NCI-H2196 (cell line): ENCODE measurements around the gene MACROD2.

Source experiments
- DNase-seq: peaks from one replicate; lab custom pipeline; 2025; ENCODE audit not compliant: unreplicated experiment; lab: John Stamatoyannopoulos, UW

The MACROD2 gene

GRCh38 chr20:15895560-15896084 is 1900.3 kb downstream of the MACROD2 start:
- DNase-seq: no peak

- no peak for DNase-seq
Observed at GRCh38 chr20:15899967-15900366, 1904.7 kb downstream of the MACROD2 start.

DNA sequence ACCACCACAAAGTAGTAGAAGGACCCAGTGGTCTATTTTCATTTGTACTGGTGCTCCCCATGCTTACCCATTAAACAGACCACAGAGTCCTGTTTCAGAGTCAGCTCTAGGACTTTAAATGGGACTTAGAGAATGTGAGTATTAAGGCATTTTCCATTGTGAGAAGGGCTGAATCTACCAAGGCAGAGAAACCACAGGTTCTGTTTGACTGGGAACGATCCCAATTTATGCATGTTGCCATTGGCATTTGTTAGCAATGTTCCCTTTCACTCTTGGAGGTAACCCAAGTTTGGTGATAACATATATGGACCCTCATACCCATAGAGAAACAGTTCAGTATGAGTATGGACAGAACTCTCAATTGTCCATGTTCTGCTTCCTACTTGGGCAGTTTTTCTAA is 1905.1 kb downstream of the MACROD2 start:
- no peak for DNase-seq

DNA sequence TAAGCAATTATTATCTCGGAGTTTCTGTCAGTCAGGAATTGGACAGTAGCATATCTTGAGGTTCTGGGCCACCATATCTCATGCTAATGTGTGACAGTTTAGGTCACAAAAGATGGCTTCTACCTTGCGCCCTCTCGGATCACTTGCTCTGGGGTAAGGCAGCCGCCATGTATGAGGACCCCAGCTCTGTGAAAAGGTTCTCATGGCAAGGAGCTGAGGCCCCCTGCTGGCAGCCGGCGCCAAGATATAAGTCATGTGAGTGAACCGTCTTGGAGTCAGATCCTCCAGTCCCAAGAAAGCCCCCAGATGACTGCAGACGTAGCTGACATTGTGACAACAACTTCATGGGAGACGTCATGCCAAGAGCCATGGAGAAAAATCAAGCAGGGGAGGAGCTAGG is 1907.2 kb downstream of the MACROD2 start:
- no peak for DNase-seq

DNA sequence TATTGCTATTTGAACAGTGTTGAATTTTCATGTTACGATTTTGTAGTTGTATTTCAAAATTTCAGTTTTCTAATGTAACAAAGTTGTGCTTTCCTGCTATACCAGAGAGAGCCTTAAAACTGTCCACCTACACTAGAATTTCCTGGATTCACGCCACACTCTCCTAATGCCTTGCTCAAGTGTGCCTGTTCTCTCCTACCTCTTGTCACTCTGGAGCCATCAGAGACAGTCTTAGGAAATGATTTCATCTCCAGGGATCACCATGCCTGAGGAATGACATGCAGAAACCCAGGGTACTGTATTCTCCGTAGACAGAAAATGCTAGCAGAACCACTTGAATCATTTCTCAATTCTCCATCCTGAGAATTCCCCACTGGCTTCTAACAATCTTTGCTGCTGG is 1910.3 kb downstream of the MACROD2 start:
- DNase-seq: no peak

DNA sequence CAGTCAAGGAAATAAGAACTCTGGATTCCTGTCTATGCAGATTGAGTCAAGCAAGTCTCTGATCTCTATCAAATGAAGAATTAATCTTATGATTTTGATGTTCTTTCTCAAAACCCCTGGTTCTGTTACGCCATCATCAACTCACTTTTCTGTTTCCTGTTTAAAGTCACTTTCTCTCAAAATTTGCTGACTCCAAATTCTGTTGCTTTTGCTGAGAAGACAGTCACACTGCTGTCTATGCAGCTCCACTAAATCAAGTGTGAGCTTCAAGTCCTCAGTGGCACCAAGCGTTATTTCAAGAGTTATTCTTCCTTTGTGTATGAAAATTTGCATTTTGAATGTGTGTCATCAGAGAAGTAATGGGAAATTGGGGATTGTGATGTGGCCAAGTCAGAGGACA is 1914.7 kb downstream of the MACROD2 start:
- no peak for DNase-seq

DNA sequence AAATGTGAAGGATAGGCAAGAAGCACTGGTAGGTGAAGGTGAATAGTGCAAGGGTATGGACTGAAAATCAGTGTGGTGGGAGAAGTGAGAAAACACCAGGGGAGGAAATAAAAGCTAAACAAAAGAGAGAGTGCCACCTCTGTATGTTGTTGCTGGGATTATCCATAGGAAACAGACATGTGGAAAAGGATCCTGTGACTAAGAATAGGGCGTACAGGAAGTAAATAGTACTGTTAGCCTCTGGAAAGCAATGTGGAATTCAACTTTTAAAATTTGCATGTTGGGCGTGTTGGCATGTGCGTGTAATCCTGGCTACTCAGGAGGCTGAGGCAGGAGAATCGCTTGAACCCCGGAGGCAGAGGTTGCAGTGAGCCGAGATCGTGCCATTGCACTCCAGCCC is 1916.3 kb downstream of the MACROD2 start:
- DNase-seq: no peak

GRCh38 chr20:15913391-15914025 is 1918.2 kb downstream of the MACROD2 start:
- no peak for DNase-seq

DNA sequence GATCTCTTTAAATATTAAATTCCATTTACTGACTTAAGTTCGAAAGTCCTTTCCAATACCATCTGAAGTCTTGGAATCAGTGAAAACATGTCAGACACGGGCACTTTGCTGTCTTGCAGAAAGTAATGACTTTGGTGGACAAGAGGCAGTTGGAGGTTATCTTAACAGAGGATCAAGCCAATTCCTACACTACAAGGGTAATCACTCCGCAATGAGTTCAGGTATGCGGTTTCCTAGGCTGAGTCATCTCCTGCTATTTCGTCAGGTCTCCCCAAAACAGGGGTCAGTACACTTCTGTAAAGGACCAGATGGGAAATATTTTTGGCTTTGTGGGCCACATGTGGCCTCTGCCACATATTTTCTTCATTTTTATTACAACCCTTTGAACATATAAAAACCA is 1921.3 kb downstream of the MACROD2 start:
- DNase-seq: no peak

GRCh38 chr20:15917283-15917682 is 1922.0 kb downstream of the MACROD2 start:
- no peak for DNase-seq

GRCh38 chr20:15918631-15919030 is 1923.3 kb downstream of the MACROD2 start:
- DNase-seq: no peak

- DNase-seq: no peak
Observed at GRCh38 chr20:15919118-15919517, 1923.8 kb downstream of the MACROD2 start.

DNA sequence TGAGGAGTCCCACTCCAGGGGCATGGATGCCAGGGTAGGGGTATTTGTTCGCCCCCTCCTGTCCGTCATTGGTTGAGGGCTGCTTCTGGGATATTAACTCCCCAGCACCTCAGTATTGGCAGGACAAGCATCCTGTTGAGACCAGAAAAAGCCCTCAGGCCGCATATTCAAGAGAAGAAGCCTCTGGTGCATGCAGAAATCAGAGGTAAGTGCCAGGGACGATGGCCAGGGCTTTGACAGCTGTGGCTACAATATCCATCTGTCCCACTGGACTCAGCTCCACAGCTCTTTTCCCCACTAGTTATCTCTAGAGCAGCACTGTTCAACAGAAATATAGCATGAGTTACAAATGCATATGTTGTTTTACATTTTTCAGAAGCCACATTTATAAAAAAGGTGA is 1926.6 kb downstream of the MACROD2 start:
- DNase-seq: no peak

GRCh38 chr20:15922556-15922955 is 1927.2 kb downstream of the MACROD2 start:
- DNase-seq: no peak

DNA sequence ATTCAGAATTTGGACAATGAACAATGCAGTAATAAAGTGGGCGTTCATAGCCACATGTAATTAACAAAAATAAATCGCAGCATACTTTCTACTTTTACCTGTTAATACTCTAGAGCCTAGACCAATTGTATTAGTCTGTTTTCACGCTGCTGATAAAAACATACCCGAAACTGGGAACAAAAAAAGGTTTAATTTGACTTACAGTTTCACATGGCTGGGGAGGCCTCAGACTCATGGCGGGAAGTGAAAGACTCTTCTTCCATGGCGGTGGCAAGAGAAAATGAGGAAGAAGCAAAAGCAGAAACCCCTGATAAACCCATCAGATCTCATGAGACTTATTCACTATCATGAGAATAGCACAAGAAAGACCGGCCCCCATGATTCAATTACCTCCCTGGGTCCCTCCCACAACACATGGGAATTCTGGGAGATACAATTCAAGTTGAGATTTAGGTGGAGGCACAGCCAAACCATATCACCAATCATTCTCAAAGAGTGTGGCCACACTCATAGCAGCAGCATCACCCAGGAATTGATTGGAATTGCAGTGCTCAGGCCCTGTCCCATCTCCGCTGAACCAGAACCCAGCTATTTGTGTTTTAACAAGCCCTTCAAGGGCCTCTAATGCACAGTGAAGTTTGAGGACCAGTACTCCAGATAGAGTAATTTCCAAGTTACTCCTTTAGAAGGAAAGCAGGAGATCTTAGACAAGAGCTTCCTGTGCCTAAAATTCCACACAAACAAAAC is 1927.9 kb downstream of the MACROD2 start:
- no peak for DNase-seq

GRCh38 chr20:15924556-15924955 is 1929.2 kb downstream of the MACROD2 start:
- DNase-seq: no peak

- no peak for DNase-seq
Observed at GRCh38 chr20:15925376-15925775, 1930.1 kb downstream of the MACROD2 start.

- DNase-seq: no peak
Observed at GRCh38 chr20:15927893-15928650, 1932.8 kb downstream of the MACROD2 start.

DNA sequence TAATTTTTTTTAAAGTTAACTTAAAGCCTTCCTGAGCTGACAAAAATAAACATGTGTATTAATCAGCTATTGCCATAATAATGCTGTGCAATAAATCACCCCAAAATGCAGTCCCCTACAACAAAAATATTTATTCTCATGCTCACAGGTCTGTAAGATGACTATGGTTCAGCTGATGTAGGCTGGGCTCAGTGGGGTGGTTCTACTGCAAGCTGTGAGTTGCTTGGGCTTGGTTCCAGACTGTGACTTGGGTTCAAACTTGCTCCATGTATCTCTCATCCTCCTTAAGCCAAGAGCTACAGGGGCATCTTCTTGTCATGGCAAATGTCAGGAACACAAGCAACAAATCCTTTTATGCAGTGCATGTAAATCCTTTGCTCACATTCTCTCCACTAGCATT is 1933.6 kb downstream of the MACROD2 start:
- no peak for DNase-seq

DNA sequence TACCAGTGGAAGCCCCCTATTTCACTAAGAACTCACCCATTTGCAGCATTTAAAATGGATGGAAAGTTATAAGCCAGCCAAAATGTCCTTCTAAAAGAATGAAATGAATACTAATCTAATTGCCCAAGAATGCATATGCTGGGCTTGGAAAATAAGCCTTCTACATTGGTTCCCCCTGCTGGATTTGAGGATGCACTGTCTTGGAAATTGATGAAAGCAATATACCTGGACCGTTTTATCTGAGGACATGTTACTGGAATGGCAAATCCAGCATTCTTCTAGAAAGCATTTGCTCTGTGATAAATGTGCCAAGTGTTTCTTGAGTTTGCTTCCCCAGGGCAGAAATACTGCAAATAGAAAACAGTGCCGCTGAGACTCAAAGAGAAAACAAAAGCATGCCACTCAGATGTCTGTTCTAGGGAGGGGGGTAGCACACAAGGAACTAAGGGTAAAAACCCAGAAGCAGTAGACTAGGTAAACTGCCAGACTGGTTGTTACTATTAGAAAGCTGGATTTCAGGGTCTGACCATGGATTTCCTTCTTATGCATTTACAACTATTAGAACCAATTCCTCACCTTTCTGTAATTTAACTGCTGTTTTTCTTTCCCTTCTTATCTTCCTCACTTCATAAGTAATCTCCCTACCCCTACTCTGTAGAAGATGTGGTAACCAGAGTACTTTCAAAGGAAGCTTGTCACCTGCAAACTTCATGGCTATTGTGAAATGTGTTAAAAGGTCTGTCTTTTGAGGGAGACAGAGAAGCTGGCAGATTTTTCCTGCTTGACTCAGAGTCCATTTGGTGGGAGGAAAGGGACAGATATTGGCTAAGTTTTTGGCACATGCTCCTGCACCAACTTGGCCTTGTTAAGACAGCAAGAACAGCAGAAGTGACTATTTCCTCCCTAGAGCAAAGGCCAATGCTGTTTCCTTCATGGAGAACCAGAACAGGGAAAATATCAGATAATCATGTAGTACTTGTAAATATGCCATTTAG is 1935.3 kb downstream of the MACROD2 start:
- DNase-seq: peak; percentile 54

DNA sequence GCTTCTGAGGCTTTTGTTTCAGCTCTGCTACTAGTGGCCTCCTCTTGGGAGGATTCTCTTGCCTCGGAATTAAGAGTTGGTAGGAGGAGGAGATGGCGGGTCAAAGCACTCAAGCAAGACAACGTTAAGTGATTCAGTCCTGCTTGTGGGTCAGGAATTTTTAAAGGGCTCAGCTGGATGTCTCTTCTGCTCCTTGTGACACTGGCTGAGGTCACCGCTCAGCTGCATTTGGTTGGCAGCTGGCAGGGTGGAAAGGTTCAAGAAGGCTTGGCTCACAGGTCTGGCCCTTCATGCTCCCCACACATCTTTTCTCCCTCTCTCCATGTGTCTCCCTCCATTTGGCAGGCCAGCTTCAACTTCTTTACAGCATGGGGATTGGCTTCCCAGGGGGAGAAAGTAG is 1936.6 kb downstream of the MACROD2 start:
- DNase-seq: no peak
